Stimulated activated CD8-positive, alpha-beta memory T cell treated with anti-CD3 and anti-CD28 coated beads, Interleukin-7, amount 100 ng/mL, for 48 hours (primary cell): Measurements from ENCODE around the gene SEC23IP.

ENCODE experiments used
- DNase-seq, 2 donors: peaks; one replicate each; pipeline ENCODE4 v3.0.0-alpha.2; 2020; ENCODE audit warnings: low read depth in 1 of 2; ENCODE audit errors: extremely low read depth in 1 of 2

Gene SEC23IP

GRCh38 chr10:119932631-119933030 is 40.1 kb downstream of the SEC23IP start:
- no peak for DNase-seq

GRCh38 chr10:119933179-119933578 is 40.6 kb downstream of the SEC23IP start:
- no peak for DNase-seq

GRCh38 chr10:119940487-119940886 is 48.0 kb downstream of the SEC23IP start:
- no peak for DNase-seq

- no peak for DNase-seq
Measured at GRCh38 chr10:119942973-119943372, 50.4 kb downstream of the SEC23IP start.

- DNase-seq = no peak
Measured at GRCh38 chr10:119945805-119946204, 53.3 kb downstream of the SEC23IP start.

- DNase-seq = no peak
Measured at GRCh38 chr10:119947300-119947699, 54.8 kb downstream of the SEC23IP start.

GRCh38 chr10:119957451-119957850 is 64.9 kb downstream of the SEC23IP start:
- DNase-seq = no peak

GRCh38 chr10:119962837-119963236 is 70.3 kb downstream of the SEC23IP start:
- DNase-seq = no peak

GRCh38 chr10:119967066-119967465 is 74.5 kb downstream of the SEC23IP start:
- no peak for DNase-seq

- DNase-seq = no peak
Measured at GRCh38 chr10:119969609-119970008, 77.1 kb downstream of the SEC23IP start.

GRCh38 chr10:119970107-119970506 is 77.6 kb downstream of the SEC23IP start:
- no peak for DNase-seq

GRCh38 chr10:119970963-119971362 is 78.4 kb downstream of the SEC23IP start:
- no peak for DNase-seq

- no peak for DNase-seq
Measured at GRCh38 chr10:119973281-119973680, 80.8 kb downstream of the SEC23IP start.

- no peak for DNase-seq
Measured at GRCh38 chr10:119976421-119976820, 83.9 kb downstream of the SEC23IP start.

- no peak for DNase-seq
Measured at GRCh38 chr10:119980956-119981750, 88.6 kb downstream of the SEC23IP start.

GRCh38 chr10:119981826-119982225 is 89.3 kb downstream of the SEC23IP start:
- DNase-seq = no peak

- DNase-seq = no peak
Measured at GRCh38 chr10:119988333-119988732, 95.8 kb downstream of the SEC23IP start.

- DNase-seq = no peak
Measured at GRCh38 chr10:119989966-119990365, 97.4 kb downstream of the SEC23IP start.

GRCh38 chr10:119991066-119991465 is 98.5 kb downstream of the SEC23IP start:
- DNase-seq = no peak

- no peak for DNase-seq
Measured at GRCh38 chr10:119991816-119992215, 99.3 kb downstream of the SEC23IP start.
